CD4-positive, alpha-beta T cell treated with Interleukin-15 for 4 hours (primary cell): ENCODE measurements around the gene FKBP5.

Experiments
- DNase-seq: peaks from one replicate; pipeline ENCODE4 v3.0.0-alpha.2; 2020; ENCODE audit warnings: low spot score

Gene FKBP5

GRCh38 chr6:35663447-35664235, 25.1 kb downstream of the FKBP5 start:
- no peak for DNase-seq

- DNase-seq = no peak
Observed at GRCh38 chr6:35662999-35663398, 25.7 kb downstream of the FKBP5 start.

GRCh38 chr6:35654883-35655282, 33.8 kb downstream of the FKBP5 start:
- DNase-seq = no peak

GRCh38 chr6:35651244-35651643, 37.5 kb downstream of the FKBP5 start:
- DNase-seq = no peak

- DNase-seq = no peak
Observed at GRCh38 chr6:35650015-35650414, 38.7 kb downstream of the FKBP5 start.

GRCh38 chr6:35648203-35648602, 40.5 kb downstream of the FKBP5 start:
- no peak for DNase-seq

GRCh38 chr6:35647400-35647799, 41.3 kb downstream of the FKBP5 start:
- DNase-seq = no peak

- no peak for DNase-seq
Observed at GRCh38 chr6:35643162-35643535, 45.6 kb downstream of the FKBP5 start.

GRCh38 chr6:35642471-35643161, 46.1 kb downstream of the FKBP5 start:
- peak; percentile 32 for DNase-seq

GRCh38 chr6:35640017-35640664, 48.6 kb downstream of the FKBP5 start:
- DNase-seq = no peak

GRCh38 chr6:35638679-35639078, 50.0 kb downstream of the FKBP5 start:
- DNase-seq = no peak

- no peak for DNase-seq
Observed at GRCh38 chr6:35637911-35638310, 50.8 kb downstream of the FKBP5 start.

- DNase-seq = peak; percentile 32
Observed at GRCh38 chr6:35635601-35636597, 52.8 kb downstream of the FKBP5 start.

- DNase-seq = no peak
Observed at GRCh38 chr6:35634316-35634715, 54.4 kb downstream of the FKBP5 start.

- DNase-seq = no peak
Observed at GRCh38 chr6:35633579-35634089, 55.1 kb downstream of the FKBP5 start.

GRCh38 chr6:35629876-35630378, 58.8 kb downstream of the FKBP5 start:
- DNase-seq = no peak

GRCh38 chr6:35626401-35626800, 62.3 kb downstream of the FKBP5 start:
- DNase-seq = no peak

- peak; percentile 47 for DNase-seq
Observed at GRCh38 chr6:35624341-35625070, 64.2 kb downstream of the FKBP5 start.

GRCh38 chr6:35622283-35622682, 66.4 kb downstream of the FKBP5 start:
- DNase-seq = no peak

GRCh38 chr6:35620706-35621105, 68.0 kb downstream of the FKBP5 start:
- no peak for DNase-seq

- no peak for DNase-seq
Observed at GRCh38 chr6:35613762-35614161, 75.0 kb downstream of the FKBP5 start.
